Activated CD4-positive, alpha-beta T cell treated with anti-CD3 and anti-CD28 coated beads, Interleukin-2, amount 50 U/mL, for 1 hour (primary cell): ENCODE measurements around the gene ZNF665.
"Not testable (repeated sequence)": the region's sequence is repeated elsewhere in the genome, so short reads cannot be mapped to it uniquely, and the experiment has no call there.

Source experiments
- DNase-seq: peaks from one replicate; pipeline ENCODE4 v3.0.0-alpha.2; 2020

Gene ZNF665

DNA sequence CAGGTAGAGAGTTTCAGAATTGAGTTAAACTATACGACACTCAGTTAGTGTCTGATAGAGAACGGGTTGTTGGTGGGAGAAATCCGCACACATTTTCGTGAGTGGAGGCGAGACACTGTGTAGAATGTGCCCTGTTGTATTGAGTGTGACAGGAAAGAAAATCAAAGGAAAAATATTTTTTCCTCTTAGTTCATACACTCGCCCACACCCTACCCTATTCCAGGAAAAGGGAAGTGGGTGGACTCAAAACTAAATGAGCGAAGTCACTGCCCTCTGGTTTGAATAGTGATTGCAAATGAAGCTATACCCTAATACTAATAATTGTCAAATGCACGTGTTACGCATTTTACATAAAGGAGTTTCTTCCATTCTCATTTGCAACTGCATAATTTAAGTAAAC lies 36.3 kb downstream of the ZNF665 start:
- no peak for DNase-seq

DNA sequence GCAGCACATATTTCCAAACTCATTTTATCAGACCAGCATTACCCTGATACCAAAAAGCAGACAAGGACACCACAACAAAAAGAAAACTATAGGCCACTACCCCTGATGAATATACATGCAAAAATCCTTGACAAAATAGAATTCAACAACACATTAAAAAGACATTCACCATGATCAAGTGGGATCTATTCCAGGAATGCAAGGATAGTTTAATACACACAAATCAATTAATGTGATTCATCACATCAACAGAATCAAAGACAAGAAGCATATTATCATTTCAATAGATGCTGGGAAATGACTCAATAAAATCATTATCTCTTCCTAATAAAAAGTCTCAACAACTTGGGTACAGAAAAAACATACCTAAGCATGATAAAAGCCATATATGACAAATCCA lies 45.5 kb downstream of the ZNF665 start:
- no peak for DNase-seq

DNA sequence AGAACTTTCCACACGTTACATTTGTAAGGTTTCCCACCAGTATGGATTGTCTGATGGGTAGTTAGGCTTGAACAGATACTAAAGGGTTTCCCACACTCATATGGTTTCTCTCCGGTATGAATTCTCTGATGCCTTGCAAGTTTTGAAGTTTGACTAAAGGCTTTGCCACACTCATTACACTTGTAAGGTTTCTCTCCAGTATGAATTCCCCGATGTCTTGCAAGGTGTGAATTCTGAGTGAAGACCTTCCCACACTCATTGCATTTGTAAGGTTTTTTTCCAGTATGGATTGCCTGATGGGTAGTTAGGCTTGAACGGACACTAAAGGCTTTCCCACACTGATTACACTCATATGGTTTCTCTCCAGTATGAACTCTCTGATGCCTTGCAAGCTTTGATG lies 52.8 kb downstream of the ZNF665 start:
- no peak for DNase-seq

DNA sequence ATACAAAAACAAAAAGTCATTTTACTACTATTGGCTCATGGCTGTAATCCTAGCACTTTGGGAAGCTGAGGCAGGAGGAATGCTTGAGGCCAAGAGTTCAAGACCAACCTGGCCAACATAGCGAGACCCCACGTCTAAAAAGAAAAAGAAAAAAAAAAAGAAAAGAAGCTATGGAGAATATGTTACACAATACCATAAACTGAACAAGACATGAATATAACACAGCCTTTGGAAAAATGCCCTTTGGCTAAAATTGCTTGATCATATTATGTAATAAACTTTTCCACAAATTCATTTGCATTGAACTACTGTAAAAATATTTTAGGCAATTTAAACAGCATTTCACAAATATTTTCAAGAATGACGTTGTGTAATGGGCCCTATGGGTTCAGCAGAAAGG lies 56.7 kb downstream of the ZNF665 start:
- no peak for DNase-seq

DNA sequence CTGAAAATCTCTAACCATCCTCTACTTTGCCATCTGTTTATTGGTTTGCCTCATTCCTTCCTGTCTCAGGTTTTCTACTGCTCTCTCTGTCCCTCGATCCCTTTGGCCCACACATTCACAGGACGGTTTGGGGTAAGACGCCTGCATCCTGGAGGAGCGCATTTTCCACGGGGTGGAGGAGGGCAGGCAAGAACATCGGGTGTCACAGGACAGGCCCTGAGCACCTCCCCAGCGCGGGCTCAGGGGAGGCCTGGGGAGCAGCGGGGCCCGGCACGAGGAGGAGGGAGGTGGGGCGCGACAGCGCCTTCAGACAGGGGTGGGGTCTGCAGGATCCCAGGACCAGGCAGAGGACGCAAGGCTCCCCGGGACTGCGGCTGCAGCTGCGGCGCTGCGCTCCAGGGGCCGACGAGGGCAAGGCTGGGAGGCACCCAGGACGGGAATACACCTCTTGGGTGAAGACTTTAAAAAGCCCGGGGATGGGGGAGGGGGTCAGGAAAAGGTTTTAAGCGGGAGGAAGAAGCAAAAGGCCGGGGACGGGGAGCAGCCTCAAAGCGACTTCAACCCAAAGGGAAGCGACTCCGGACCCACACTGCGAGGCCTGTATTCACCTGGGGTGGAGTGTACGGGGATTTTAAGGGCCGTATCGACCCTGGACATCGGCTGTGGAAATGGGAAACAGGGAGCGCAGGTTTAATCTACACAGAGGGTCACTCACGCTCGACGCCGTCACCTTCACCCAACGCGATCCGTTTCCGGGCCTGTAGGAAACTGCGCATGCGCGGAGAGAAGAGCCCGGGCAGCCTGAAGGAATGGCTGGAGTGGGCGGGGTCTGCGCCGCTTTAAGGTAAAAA lies 60.8 kb downstream of the ZNF665 start, which contains the start of gene ZNF415:
Gene ZNF415, minus strand, starts transcription at position 770 of the 851 bp plus-strand sequence. CDS start 10,234 bp downstream, outside the sequence.
- DNase-seq = peak; percentile 8

DNA sequence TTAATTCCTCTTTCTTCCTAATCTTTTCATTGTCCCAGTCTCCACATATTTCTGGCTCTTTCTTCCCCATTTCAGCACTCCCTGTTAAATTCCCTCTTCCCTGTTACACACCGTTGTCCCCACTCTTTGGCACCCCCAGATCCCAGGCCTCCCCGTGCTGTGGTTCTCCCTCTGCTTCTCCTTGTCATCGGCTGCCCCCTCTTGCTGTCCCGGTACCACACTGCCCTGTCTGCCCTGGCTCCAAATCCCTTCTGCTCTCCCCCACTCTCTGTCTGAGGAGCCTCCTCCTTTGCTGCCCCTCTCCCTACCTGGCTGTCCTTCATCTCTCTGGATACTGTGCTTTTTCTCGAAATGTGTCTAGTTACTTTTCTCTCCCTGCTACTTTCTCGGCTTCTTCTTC lies 61.4 kb downstream of the ZNF665 start:
- DNase-seq = no peak

DNA sequence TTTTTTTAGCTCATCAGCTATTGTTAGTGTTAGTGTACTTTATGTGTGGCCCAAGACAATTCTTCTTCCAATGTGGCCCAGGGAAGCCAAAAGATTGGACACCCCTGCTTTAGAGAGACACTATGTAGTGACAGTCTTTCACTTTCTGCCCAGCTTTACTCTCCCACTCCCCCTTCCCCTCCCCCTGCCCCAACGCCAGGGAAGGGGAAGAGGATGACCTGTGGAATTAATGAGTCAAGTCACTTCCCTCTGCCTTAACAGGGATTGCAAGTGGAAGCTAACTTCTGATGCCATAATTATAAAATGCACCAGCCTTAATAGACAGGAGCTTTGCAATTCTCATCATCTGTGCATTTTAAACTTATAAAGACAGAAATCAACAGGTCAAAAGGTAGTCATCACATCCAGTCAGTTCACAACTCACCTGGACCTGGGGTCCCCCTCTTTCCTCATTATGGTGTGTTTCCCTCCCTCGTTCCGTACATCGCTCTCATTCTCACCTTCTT lies 62.0 kb downstream of the ZNF665 start:
- no peak for DNase-seq

DNA sequence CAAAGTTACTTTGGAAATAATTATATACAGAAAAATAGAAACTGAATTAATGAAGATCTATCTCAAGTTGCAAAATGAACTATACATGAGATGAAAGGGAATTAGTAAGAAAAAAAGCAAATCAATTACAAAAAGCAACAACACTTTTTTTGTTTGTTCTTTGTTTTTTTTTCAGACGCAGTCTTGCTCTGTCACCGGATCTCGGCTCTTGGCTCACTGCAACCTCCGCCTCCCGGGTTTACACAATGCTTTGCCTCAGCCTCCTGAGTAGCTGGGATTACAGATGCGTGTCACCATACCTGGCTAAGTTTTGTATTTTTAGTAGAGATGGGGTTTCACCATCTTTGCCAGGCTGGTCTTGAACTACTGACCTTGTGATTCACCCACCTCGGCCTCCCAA lies 62.7 kb downstream of the ZNF665 start:
- DNase-seq = no peak

DNA sequence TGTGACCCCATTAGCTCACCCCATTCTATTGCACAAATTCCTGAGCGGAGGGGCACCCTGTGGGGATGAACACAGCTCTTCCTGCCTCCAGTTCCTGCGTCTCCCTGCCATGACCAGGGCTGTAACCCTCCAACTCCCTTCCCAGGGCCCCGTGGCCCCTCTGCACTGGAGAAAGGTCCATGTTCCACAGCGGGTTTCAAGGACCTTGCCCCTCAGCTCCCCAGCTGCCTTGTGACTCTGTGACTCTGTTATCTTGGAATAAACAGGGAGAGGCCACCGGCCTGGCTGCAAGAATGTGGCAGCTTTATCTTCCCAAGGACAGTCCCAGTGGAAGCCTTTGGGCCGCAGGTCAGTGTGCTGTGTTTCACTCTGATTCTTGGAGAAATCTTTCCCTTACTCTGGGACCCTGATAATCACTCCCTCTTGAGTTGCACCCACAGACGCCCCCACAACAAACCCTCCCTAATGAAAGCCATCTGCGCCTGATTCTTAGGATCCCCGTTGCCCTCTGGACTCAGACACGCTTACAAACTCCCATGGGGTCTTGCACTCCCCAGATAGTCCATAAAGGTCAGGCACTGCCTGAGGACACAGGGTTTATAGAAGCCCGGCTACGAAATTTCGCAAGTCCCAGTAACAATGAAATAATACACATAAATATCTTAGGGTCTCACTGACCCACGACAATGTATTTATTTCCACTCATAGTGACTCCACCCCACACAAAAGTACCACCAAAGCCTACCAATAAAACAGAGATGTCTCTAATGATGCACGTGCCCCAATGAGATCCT lies 66.2 kb downstream of the ZNF665 start:
- not testable (repeated sequence) for DNase-seq

DNA sequence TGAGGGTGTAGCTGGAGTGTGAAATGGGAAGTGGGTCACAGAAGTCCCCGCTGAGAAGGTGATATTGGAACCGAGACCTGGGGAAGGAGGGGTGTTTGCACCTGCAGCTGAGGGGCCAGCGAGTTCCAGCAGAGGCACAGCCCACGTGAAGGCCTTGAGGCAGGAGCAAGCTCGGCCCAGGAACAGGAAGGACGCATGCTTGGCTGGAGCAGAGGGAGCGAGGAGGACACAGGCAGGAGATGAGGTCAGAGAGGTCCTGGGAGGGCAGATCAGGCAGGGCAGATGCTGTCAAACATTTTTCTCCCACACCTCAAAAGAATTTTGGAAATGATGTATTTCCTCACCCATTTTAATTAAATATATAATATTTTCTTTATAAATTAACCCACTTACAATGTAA lies 69.8 kb downstream of the ZNF665 start:
- no peak for DNase-seq
